A549 (cell line): ENCODE measurements around the gene EIF4G3. TPM values are rescaled to one million over a fixed set of nuclear protein-coding genes. Genes with fewer than 3 reads are reported as not detected.

Experiments
- ATAC-seq, 2 experiments: fragments of 200-7000 bp in 1 of 2; fragments of >200 bp in 1 of 2; cut with Nextera tagmentation in 1 of 2; cut with Tn5 transposase in 1 of 2; 3 replicates each; pipeline versions ENCODE4 v1.8.0 to v1.9.1; 2018 to 2020; ENCODE audit warnings: mild to moderate bottlenecking in 1 of 2, moderate library complexity in 1 of 2
- CTCF ChIA-PET: fragments of 300-600 bp; sonication (Branson Sonifier 250); formaldehyde crosslinking; extraction: SDS; loops from one replicate; lab custom pipeline; 2021; ENCODE audit warnings: antibody characterized with exemption, inconsistent platforms; lab: Yijun Ruan, JAX
- POLR2A ChIA-PET: fragments of 350-600 bp; formaldehyde crosslinking; extraction: SDS; loops from one replicate; lab custom pipeline; 2021; ENCODE audit warnings: antibody characterized with exemption, inconsistent platforms; lab: Yijun Ruan, JAX
- DNase-seq, 2 experiments: peaks; one replicate each; pipeline versions ENCODE4 v3.0.0 to v3.0.0-alpha.2; 2011 to 2016; ENCODE audit warnings: low read depth in 1 of 2, low spot score in 1 of 2
- FAIRE-seq: peaks from 2 replicates; lab custom pipeline; 2011; peaks lifted over from hg19 to GRCh38; lab: Jason Lieb, UNC
- H3K27ac ChIP-seq, 2 experiments: fragments of >200 bp; sonication (Bioruptor Twin); formaldehyde crosslinking; 3 replicates each; pipeline ENCODE4 v1.5.1; 2016 to 2017
- H3K4me1 ChIP-seq: fragments of >200 bp; sonication (Bioruptor Twin); formaldehyde crosslinking; 3 replicates; pipeline ENCODE4 v1.6.1; 2016
- H3K4me2 ChIP-seq: fragments of >200 bp; sonication (Bioruptor Twin); formaldehyde crosslinking; 3 replicates; pipeline ENCODE4 v1.6.1; 2016
- H3K4me3 ChIP-seq: fragments of >200 bp; sonication (Bioruptor Twin); formaldehyde crosslinking; 3 replicates; pipeline ENCODE4 v1.5.1; 2016
- H3K9me3 ChIP-seq: fragments of >200 bp; sonication (Bioruptor Twin); formaldehyde crosslinking; 3 replicates; pipeline ENCODE4 v1.6.1; 2016
- ATOH8 ChIP-seq: fragments of 250-450 bp; sonication (Bioruptor Pico); IDR thresholded peaks from 2 replicates; pipeline ENCODE4 v1.5.0; 2020; ENCODE audit warnings: low read depth, mild to moderate bottlenecking, moderate library complexity
- CBX8 ChIP-seq: fragments of 200-600 bp; sonication (generic); IDR thresholded peaks from 2 replicates; pipeline ENCODE4 v1.6.1; 2016
- CEBPB ChIP-seq, 2 experiments: fragments of >200 bp in 1 of 2; sonication (Bioruptor Twin) in 1 of 2; formaldehyde crosslinking in 1 of 2; IDR thresholded peaks; 2 replicates each; pipeline ENCODE4 v1.6.1; 2012 to 2016
- CHD4 ChIP-seq: fragments of 200-600 bp; sonication (generic); IDR thresholded peaks from 2 replicates; pipeline ENCODE4 v1.6.1; 2016; ENCODE audit warnings: antibody characterized with exemption, mild to moderate bottlenecking, borderline replicate concordance
- CTCF ChIP-seq: fragments of >200 bp; sonication (Bioruptor Twin); formaldehyde crosslinking; IDR thresholded peaks from 3 replicates; pipeline ENCODE4 v1.5.1; 2016
- EHMT2 ChIP-seq: fragments of 200-600 bp; sonication (generic); IDR thresholded peaks from 2 replicates; pipeline ENCODE4 v1.6.1; 2016; ENCODE audit warnings: antibody characterized with exemption, low read depth, mild to moderate bottlenecking, moderate library complexity
- ESRRA ChIP-seq: fragments of 150-350 bp; IDR thresholded peaks from 2 replicates; pipeline ENCODE4 v1.6.1; 2014; ENCODE audit warnings: mild to moderate bottlenecking, low read length, borderline replicate concordance
- HOXA7 ChIP-seq: fragments of 250-450 bp; sonication (Bioruptor Pico); IDR thresholded peaks from 2 replicates; pipeline ENCODE4 v1.5.0; 2020; ENCODE audit warnings: mild to moderate bottlenecking, moderate library complexity
- HOXB13 ChIP-seq: fragments of 250-450 bp; sonication (Bioruptor Pico); IDR thresholded peaks from 2 replicates; pipeline ENCODE4 v1.5.0; 2020; ENCODE audit warnings: low read depth, mild to moderate bottlenecking, moderate library complexity
- JUNB ChIP-seq: fragments of >200 bp; sonication (Bioruptor Twin); formaldehyde crosslinking; IDR thresholded peaks from 2 replicates; pipeline ENCODE4 v1.6.1; 2016
- KDM5A ChIP-seq: fragments of 200-600 bp; sonication (generic); IDR thresholded peaks from 2 replicates; pipeline ENCODE4 v1.6.1; 2016; ENCODE audit warnings: antibody characterized with exemption, mild to moderate bottlenecking
- NFE2L2 ChIP-seq: fragments of 150-350 bp; conservative IDR thresholded peaks from 2 replicates; pipeline ENCODE4 v1.6.1; 2014; ENCODE audit warnings: low read length
- NPAS2 ChIP-seq: fragments of 250-450 bp; sonication (Bioruptor Pico); IDR thresholded peaks from 2 replicates; pipeline ENCODE4 v1.8.0; 2022; ENCODE audit warnings: mild to moderate bottlenecking, moderate library complexity, borderline replicate concordance
- NR3C1 ChIP-seq: fragments of >200 bp; sonication (Bioruptor Twin); formaldehyde crosslinking; IDR thresholded peaks from 3 replicates; pipeline ENCODE4 v1.6.1; 2017
- RCOR1 ChIP-seq: fragments of 150-350 bp; IDR thresholded peaks from 2 replicates; pipeline ENCODE4 v1.6.1; 2014; ENCODE audit warnings: antibody characterized with exemption, low read length, low read depth
- SMC3 ChIP-seq: fragments of >200 bp; sonication (Bioruptor Twin); formaldehyde crosslinking; IDR thresholded peaks from 3 replicates; pipeline ENCODE4 v1.6.1; 2018; ENCODE audit warnings: inconsistent platforms
- USF2 ChIP-seq: fragments of 450-650 bp; IDR thresholded peaks from 2 replicates; pipeline ENCODE4 v1.6.1; 2014; ENCODE audit warnings: antibody characterized with exemption
- ZFP36 ChIP-seq: fragments of 450-650 bp; IDR thresholded peaks from 2 replicates; pipeline ENCODE4 v1.6.1; 2014; ENCODE audit warnings: borderline replicate concordance; ENCODE audit not compliant: partially characterized antibody
- ZNF302 ChIP-seq: fragments of 250-450 bp; sonication (Bioruptor Pico); IDR thresholded peaks from 2 replicates; pipeline ENCODE4 v1.9.0; 2021; ENCODE audit warnings: inconsistent platforms, mild to moderate bottlenecking, moderate library complexity
- ZSCAN20 ChIP-seq: fragments of 250-450 bp; sonication (Bioruptor Pico); IDR thresholded peaks from 2 replicates; pipeline ENCODE4 v1.8.0; 2022; ENCODE audit warnings: mild to moderate bottlenecking, moderate library complexity
- WGBS: methylation state at CpG from one replicate; pipeline ENCODE4 v1.1.6; 2017; ENCODE audit errors: missing lambda C conversion rate; 5-methylcytosine and 5-hydroxymethylcytosine counted together
- polyA plus RNA-seq, 4 experiments: library from polyadenylated mRNA; depleted of rRNA in 3 of 4; stranded (reverse); fragments of >200 nt; fragmentation: RNase III in 1 of 4; extraction: RNeasy Plus Mini Kit Qiagen cat#74134 plus additional on column Dnase treatment in 1 of 4; gene quantifications; 2 replicates in 3 of 4; 3 replicates in 1 of 4; pipeline ENCODE4 v1.2.3, GENCODE V29; 2011 to 2017

EIF4G3 gene
- polyA plus RNA-seq, 2 of the 4 experiments (the other 2 are of a cell fraction): 25.0 to 51.3 TPM

- FAIRE-seq (no peak), ATAC-seq (no peak), DNase-seq (no peak)
- no peak for TF ChIP-seq ESRRA
- TF ChIP-seq JUNB: no peak
- TF ChIP-seq CEBPB (IDR thresholded peaks at IDR 0.05): no peak
- no peak for TF ChIP-seq ZSCAN20 (CRISPR knock-in tag)
- no peak for TF ChIP-seq ATOH8 (CRISPR knock-in tag)
- no peak for TF ChIP-seq CHD4
- no peak for TF ChIP-seq HOXA7 (CRISPR knock-in tag)
- no peak for TF ChIP-seq NR3C1
- TF ChIP-seq SMC3: no peak
- CTCF ChIA-PET: no interaction called here
- WGBS: 98% methylated on average over 3 of the region's 5 CpGs
- no peak overlapping the region for H3K4me2 ChIP-seq
- H3K4me1 ChIP-seq: peaks cover 7% of the 10 kb centered on the region; the same call in 2 of the 3 replicates
- no peaks in the 10 kb centered on the region for H3K9me3 ChIP-seq
- no peak overlapping the region for H3K4me3 ChIP-seq
- POLR2A ChIA-PET: no interaction called here
- H3K27ac ChIP-seq: 0 out of 6 replicates have a peak overlapping the region, but pooled peaks of 1 of the 2 experiments have one; percentile 12
Observed at GRCh38 chr1:21098186-21098915, 78.3 kb downstream of the EIF4G3 start.

- WGBS: 75% methylated on average over 1 of the region's 1 CpG
- H3K9me3 ChIP-seq: no peaks in the 10 kb centered on the region
- ChIA-PET CTCF (no interaction called here), POLR2A (no interaction called here)
- no peak overlapping the region for H3K27ac ChIP-seq
- H3K4me2 ChIP-seq: no peak overlapping the region
- peaks cover 7% of the 10 kb centered on the region; the same call in 2 of the 3 replicates for H3K4me1 ChIP-seq
- no peak overlapping the region for H3K4me3 ChIP-seq
- TF ChIP-seq CBX8: no peak
- TF ChIP-seq CTCF: no peak
- TF ChIP-seq ATOH8 (CRISPR knock-in tag): no peak
- no peak for TF ChIP-seq NFE2L2
- TF ChIP-seq HOXB13 (CRISPR knock-in tag): no peak
- no peak for TF ChIP-seq RCOR1
- no peak for TF ChIP-seq ESRRA
- TF ChIP-seq EHMT2: no peak
- TF ChIP-seq ZFP36: no peak
- TF ChIP-seq USF2: no peak
- TF ChIP-seq NPAS2 (CRISPR knock-in tag): no peak
- no peak for TF ChIP-seq CEBPB (IDR thresholded peaks at IDR 0.05)
- no peak for TF ChIP-seq ZNF302
- TF ChIP-seq KDM5A: no peak
- ATAC-seq (no peak), DNase-seq (no peak), FAIRE-seq (no peak)
Observed at GRCh38 chr1:21097729-21098128, 79.0 kb downstream of the EIF4G3 start.
